H9 (cell line): ENCODE results near the gene MFGE8. TPM values are rescaled to one million over a fixed set of nuclear protein-coding genes. Genes with fewer than 3 reads are reported as not detected.

ENCODE experiments used
- DNase-seq: peaks from one replicate; pipeline ENCODE4 v3.0.0-alpha.2; 2017
- H2AFZ ChIP-seq: one replicate; pipeline ENCODE4 v1.6.1; 2013; ENCODE audit warnings: mild to moderate bottlenecking, low read length, control low read depth, moderate library complexity
- H2AK5ac ChIP-seq: 2 replicates; pipeline ENCODE4 v1.6.1; 2013; ENCODE audit warnings: low read length, control low read depth, mixed read lengths; ENCODE audit not compliant: insufficient read length
- H2BK120ac ChIP-seq: one replicate; pipeline ENCODE4 v1.6.1; 2013; ENCODE audit warnings: low read depth, mild to moderate bottlenecking, low read length, control low read depth, inconsistent platforms; ENCODE audit not compliant: poor library complexity, severe bottlenecking
- H2BK12ac ChIP-seq: 2 replicates; pipeline ENCODE4 v1.6.1; 2013; ENCODE audit warnings: low read length, control low read depth, mixed read lengths, low read depth; ENCODE audit not compliant: insufficient read length
- H2BK15ac ChIP-seq: 2 replicates; pipeline ENCODE4 v1.6.1; 2013; ENCODE audit warnings: low read depth, low read length, control low read depth
- H2BK20ac ChIP-seq: one replicate; pipeline ENCODE4 v1.6.1; 2013; ENCODE audit warnings: low read depth, mild to moderate bottlenecking, low read length, control low read depth, inconsistent platforms; ENCODE audit not compliant: poor library complexity, severe bottlenecking
- H2BK5ac ChIP-seq: 2 replicates; pipeline ENCODE4 v1.6.1; 2013; ENCODE audit warnings: low read length, control low read depth, mixed read lengths; ENCODE audit not compliant: insufficient read length
- H3K14ac ChIP-seq: 2 replicates; pipeline ENCODE4 v1.6.1; 2013; ENCODE audit warnings: low read length, control low read depth; ENCODE audit not compliant: insufficient read depth
- H3K18ac ChIP-seq: 2 replicates; pipeline ENCODE4 v1.6.1; 2013; ENCODE audit warnings: low read depth, mild to moderate bottlenecking, mixed read lengths, low read length, control low read depth; ENCODE audit not compliant: insufficient read length
- H3K23ac ChIP-seq: 2 replicates; pipeline ENCODE4 v1.6.1; 2013; ENCODE audit warnings: low read length, control low read depth, mixed read lengths, low read depth; ENCODE audit not compliant: insufficient read length
- H3K23me2 ChIP-seq: 2 replicates; pipeline ENCODE4 v1.6.1; 2013; ENCODE audit warnings: low read depth, mild to moderate bottlenecking, mixed read lengths, low read length, control low read depth; ENCODE audit not compliant: insufficient read length, poor library complexity, severe bottlenecking
- H3K27ac ChIP-seq: 2 replicates; pipeline ENCODE4 v1.5.1; 2013; ENCODE audit warnings: low read length, control low read depth, mixed read lengths, low read depth; ENCODE audit not compliant: insufficient read length
- H3K27me3 ChIP-seq: 2 replicates; pipeline ENCODE4 v1.6.1; 2013; ENCODE audit warnings: low read length, control low read depth, inconsistent platforms; ENCODE audit not compliant: insufficient read depth
- H3K4ac ChIP-seq: 2 replicates; pipeline ENCODE4 v1.6.1; 2013; ENCODE audit warnings: low read depth, mild to moderate bottlenecking, control low read depth, inconsistent platforms, low read length, moderate library complexity
- H3K4me1 ChIP-seq: 2 replicates; pipeline ENCODE4 v1.6.1; 2013; ENCODE audit warnings: low read length, control low read depth, inconsistent platforms; ENCODE audit not compliant: insufficient read depth
- H3K4me2 ChIP-seq: 2 replicates; pipeline ENCODE4 v1.6.1; 2013; ENCODE audit warnings: low read length, control low read depth, mixed read lengths; ENCODE audit not compliant: insufficient read length, insufficient read depth
- H3K56ac ChIP-seq: 2 replicates; pipeline ENCODE4 v1.6.1; 2013; ENCODE audit warnings: low read depth, mild to moderate bottlenecking, mixed read lengths, low read length, control low read depth; ENCODE audit not compliant: insufficient read length
- H3K79me1 ChIP-seq: 2 replicates; pipeline ENCODE4 v1.6.1; 2013; ENCODE audit warnings: low read depth, mild to moderate bottlenecking, moderate library complexity, low read length, control low read depth, inconsistent platforms; ENCODE audit not compliant: insufficient read depth, poor library complexity, severe bottlenecking
- H3K79me2 ChIP-seq: 2 replicates; pipeline ENCODE4 v1.6.1; 2013; ENCODE audit warnings: low read length, control low read depth, inconsistent platforms; ENCODE audit not compliant: insufficient read depth
- H3K9ac ChIP-seq: 2 replicates; pipeline ENCODE4 v1.6.1; 2013; ENCODE audit warnings: low read length, control low read depth, mixed read lengths; ENCODE audit not compliant: insufficient read length; ENCODE audit errors: extremely low read depth
- H3K9me3 ChIP-seq: one replicate; pipeline ENCODE4 v1.6.1; 2013; ENCODE audit warnings: low read depth, low read length, inconsistent platforms; ENCODE audit not compliant: control insufficient read depth
- H3T11ph ChIP-seq: one replicate; pipeline ENCODE4 v1.6.1; 2013; ENCODE audit warnings: mild to moderate bottlenecking, low read length, control low read depth, inconsistent platforms
- H4K20me1 ChIP-seq: one replicate; pipeline ENCODE4 v1.6.1; 2013; ENCODE audit not compliant: control insufficient read depth, insufficient read length, insufficient read depth
- H4K5ac ChIP-seq: 2 replicates; pipeline ENCODE4 v1.6.1; 2013; ENCODE audit warnings: low read depth, mild to moderate bottlenecking, mixed read lengths, low read length, control low read depth; ENCODE audit not compliant: insufficient read length
- H4K8ac ChIP-seq: replicated peaks from 2 replicates; pipeline ENCODE4 v1.6.1; 2013; ENCODE audit warnings: low read length, control low read depth, mixed read lengths, low read depth; ENCODE audit not compliant: insufficient read length
- H4K91ac ChIP-seq: 2 replicates; pipeline ENCODE4 v1.6.1; 2013; ENCODE audit warnings: low read depth, mild to moderate bottlenecking, moderate library complexity, mixed read lengths, low read length, control low read depth; ENCODE audit not compliant: insufficient read length
- H3K27ac Mint-ChIP-seq, 3 experiments: 2 replicates in 2 of 3; 3 replicates in 1 of 3; pipeline ENCODE4 v1.8.0; 2020 to 2021; ENCODE audit warnings: mixed read lengths in 3 of 3, mild to moderate bottlenecking in 1 of 3, moderate library complexity in 1 of 3
- H3K27me3 Mint-ChIP-seq: 2 replicates; pipeline ENCODE4 v1.8.0; 2021; ENCODE audit warnings: low read depth, mild to moderate bottlenecking, moderate library complexity, mixed read lengths
- H3K36me3 Mint-ChIP-seq, 3 experiments: 2 replicates in 2 of 3; 3 replicates in 1 of 3; pipeline ENCODE4 v1.8.0; 2020 to 2021; ENCODE audit warnings: low read depth in 3 of 3, mixed read lengths in 3 of 3; ENCODE audit not compliant: insufficient read depth in 1 of 3
- H3K4me1 Mint-ChIP-seq, 2 experiments: 2 replicates each; pipeline ENCODE4 v1.8.0; 2020; ENCODE audit warnings: mixed read lengths in 2 of 2
- H3K4me3 Mint-ChIP-seq, 2 experiments: 2 replicates in 1 of 2; 3 replicates in 1 of 2; pipeline ENCODE4 v1.8.0; 2020 to 2021; ENCODE audit warnings: mild to moderate bottlenecking in 2 of 2, mixed read lengths in 2 of 2, moderate library complexity in 1 of 2
- H3K9me3 Mint-ChIP-seq, 2 experiments: 2 replicates in 1 of 2; 3 replicates in 1 of 2; pipeline ENCODE4 v1.8.0; 2020; ENCODE audit warnings: mild to moderate bottlenecking in 2 of 2, mixed read lengths in 2 of 2, moderate library complexity in 1 of 2
- WGBS: extraction: QIAGEN DNeasy Blood & Tissue Kit; methylation state at CpG from one replicate; pipeline ENCODE4 v1.1.7; 2013; ENCODE audit warnings: missing lambda C conversion rate, low lambda C conversion rate, mixed read lengths; ENCODE audit not compliant: insufficient read length; ENCODE audit errors: extremely low coverage; 5-methylcytosine and 5-hydroxymethylcytosine counted together
- long read RNA-seq: library from polyadenylated mRNA; unstranded; transcript quantifications from one replicate; pipeline ENCODE4 v2.0.0, GENCODE V29; 2020
- total RNA-seq: library from RNA; stranded (reverse); gene quantifications from 2 replicates; pipeline ENCODE4 v1.2.1, GENCODE V29; 2021
- TF ChIP-seq, protein P1 (sequence below): fragments of 200-600 bp; sonication (generic); conservative IDR thresholded peaks from 3 replicates; pipeline ENCODE4 v1.8.0; 2021; ENCODE audit warnings: antibody characterized with exemption, mild to moderate bottlenecking

The MFGE8 gene, protein sequence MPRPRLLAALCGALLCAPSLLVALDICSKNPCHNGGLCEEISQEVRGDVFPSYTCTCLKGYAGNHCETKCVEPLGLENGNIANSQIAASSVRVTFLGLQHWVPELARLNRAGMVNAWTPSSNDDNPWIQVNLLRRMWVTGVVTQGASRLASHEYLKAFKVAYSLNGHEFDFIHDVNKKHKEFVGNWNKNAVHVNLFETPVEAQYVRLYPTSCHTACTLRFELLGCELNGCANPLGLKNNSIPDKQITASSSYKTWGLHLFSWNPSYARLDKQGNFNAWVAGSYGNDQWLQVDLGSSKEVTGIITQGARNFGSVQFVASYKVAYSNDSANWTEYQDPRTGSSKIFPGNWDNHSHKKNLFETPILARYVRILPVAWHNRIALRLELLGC
- total RNA-seq: 643 and 653 TPM in 2 replicates
- long read RNA-seq, transcript MFGE8-202 (7 exons, 1,752 nt): minor isoform, 19 of 472 reads
- long read RNA-seq, transcript MFGE8-205 (9 exons, 1,989 nt): minor isoform, 8 of 472 reads
- long read RNA-seq, transcript MFGE8-203 (7 exons, 1,172 nt): minor isoform, 5 of 472 reads
- long read RNA-seq, transcript MFGE8-201 (8 exons, 1,937 nt): major isoform, 307 of 472 reads
- long read RNA-seq, partial matches to known transcripts: 74 of 472 reads
- long read RNA-seq, other reads (novel, unspliced or antisense): 53 of 472 reads

DNA sequence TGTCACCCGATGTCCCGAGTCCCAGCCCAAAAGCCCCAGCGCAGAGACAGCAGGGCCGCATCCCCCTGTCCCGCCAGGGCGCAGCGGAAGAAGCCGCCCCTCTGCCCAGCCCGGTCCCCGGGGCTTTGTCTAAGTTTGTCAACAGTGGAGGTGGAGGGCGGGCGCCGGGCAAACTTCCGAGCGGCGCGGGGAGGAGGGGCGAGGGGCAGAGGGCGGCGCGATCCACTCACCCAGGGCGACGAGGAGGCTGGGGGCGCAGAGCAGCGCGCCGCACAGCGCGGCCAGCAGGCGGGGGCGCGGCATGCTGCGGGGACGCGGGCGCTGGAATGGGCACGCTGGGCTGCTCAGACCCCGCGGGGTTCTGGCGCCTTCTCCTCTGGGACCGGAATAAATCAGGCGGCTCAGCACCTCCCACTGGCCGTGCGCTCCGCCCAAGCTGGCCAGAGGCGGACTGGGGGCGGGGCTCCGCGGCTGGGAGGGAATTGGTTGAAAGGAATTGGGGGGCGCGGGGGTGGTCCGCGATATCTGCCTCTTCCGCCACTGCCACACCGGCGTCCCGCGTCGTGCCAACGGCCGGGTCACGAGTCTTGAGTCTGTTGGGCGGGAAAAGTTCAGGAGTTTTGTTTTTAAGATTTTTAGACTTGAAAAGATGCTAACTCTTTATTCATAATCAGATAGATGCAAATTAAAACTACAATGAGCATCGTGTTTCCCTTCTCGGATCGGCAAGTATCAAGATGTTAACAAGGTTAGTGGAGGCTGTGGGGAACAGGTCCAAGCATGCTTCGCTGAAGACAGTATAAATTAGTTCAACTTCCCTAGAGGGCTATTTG, at the start of gene MFGE8:
TSS of gene MFGE8 (minus strand) at position 363 of the 833 bp plus-strand sequence. CDS start at position 303, 60 bp downstream.
- peak within 1 kb of the TSS; percentile 36 for H3K9ac ChIP-seq
- peaks cover 8% of the 10 kb centered on the region for H3K4me1 ChIP-seq
- H3K9me3 ChIP-seq: no peaks in the 10 kb centered on the region
- peak; percentile 92 for DNase-seq
- H3K79me2 ChIP-seq: peaks cover 23% of the 10 kb centered on the region; the same call in 1 of the 2 replicates
- TF ChIP-seq, protein P1, sequence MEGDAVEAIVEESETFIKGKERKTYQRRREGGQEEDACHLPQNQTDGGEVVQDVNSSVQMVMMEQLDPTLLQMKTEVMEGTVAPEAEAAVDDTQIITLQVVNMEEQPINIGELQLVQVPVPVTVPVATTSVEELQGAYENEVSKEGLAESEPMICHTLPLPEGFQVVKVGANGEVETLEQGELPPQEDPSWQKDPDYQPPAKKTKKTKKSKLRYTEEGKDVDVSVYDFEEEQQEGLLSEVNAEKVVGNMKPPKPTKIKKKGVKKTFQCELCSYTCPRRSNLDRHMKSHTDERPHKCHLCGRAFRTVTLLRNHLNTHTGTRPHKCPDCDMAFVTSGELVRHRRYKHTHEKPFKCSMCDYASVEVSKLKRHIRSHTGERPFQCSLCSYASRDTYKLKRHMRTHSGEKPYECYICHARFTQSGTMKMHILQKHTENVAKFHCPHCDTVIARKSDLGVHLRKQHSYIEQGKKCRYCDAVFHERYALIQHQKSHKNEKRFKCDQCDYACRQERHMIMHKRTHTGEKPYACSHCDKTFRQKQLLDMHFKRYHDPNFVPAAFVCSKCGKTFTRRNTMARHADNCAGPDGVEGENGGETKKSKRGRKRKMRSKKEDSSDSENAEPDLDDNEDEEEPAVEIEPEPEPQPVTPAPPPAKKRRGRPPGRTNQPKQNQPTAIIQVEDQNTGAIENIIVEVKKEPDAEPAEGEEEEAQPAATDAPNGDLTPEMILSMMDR: peak; percentile 41
- Mint-ChIP-seq H3K36me3 (peaks cover 34 to 43% (median 40%) of the 10 kb centered on the region in 3 experiments), H3K27ac (peak within 1 kb of the TSS; percentile 96 to 97 (median 97)), H3K27me3 (no peaks in the 10 kb centered on the region; the same call in none of the 2 replicates), H3K4me3 (peak within 1 kb of the TSS; percentile 82 to 98), H3K4me1 (peaks cover 36 to 48% of the 10 kb centered on the region in 2 experiments), H3K9me3 (peaks cover 0 to 2% of the 10 kb centered on the region in 2 experiments)
- H2BK15ac ChIP-seq: no peak within 1 kb of the TSS
- H4K8ac ChIP-seq: no peak within 1 kb of the TSS
- no peak within 1 kb of the TSS for H2BK120ac ChIP-seq
- no peak within 1 kb of the TSS for H2BK20ac ChIP-seq
- no peak within 1 kb of the TSS for H2BK12ac ChIP-seq
- no peak within 1 kb of the TSS for H3K23ac ChIP-seq
- H3K23me2 ChIP-seq: peaks cover 9% of the 10 kb centered on the region
- H3K14ac ChIP-seq: peak within 1 kb of the TSS; percentile 61; the same call in 1 of the 2 replicates
- H3K18ac ChIP-seq: peak within 1 kb of the TSS; percentile 21
- no peak within 1 kb of the TSS for H3K4ac ChIP-seq
- H3K27ac ChIP-seq: no peak within 1 kb of the TSS
- peaks cover 26% of the 10 kb centered on the region for H3K79me1 ChIP-seq
- no peak within 1 kb of the TSS for H3K56ac ChIP-seq
- H2AFZ ChIP-seq: no peak within 1 kb of the TSS
- peak within 1 kb of the TSS; percentile 100 for H3K4me2 ChIP-seq
- no peak within 1 kb of the TSS for H4K5ac ChIP-seq
- H2AK5ac ChIP-seq: no peak within 1 kb of the TSS
- no peak within 1 kb of the TSS for H4K91ac ChIP-seq
- no peak within 1 kb of the TSS for H3T11ph ChIP-seq
- H2BK5ac ChIP-seq: no peak within 1 kb of the TSS
- WGBS: no CpG with 5 or more reads among the region's 67 CpGs
- H3K27me3 ChIP-seq: no peaks in the 10 kb centered on the region
- no peaks in the 10 kb centered on the region for H4K20me1 ChIP-seq
